Activated CD4-positive, alpha-beta T cell treated with anti-CD3 and anti-CD28 coated beads, Interleukin-2, amount 50 U/mL, for 48 hours (primary cell): ENCODE measurements around the gene EIPR1.
A peak's percentile ranks its signal among the peaks of the same experiment; 100 is the strongest.

Experiments
- DNase-seq, 2 experiments: peaks; one replicate each; pipeline ENCODE4 v3.0.0-alpha.2; 2020

The EIPR1 gene

DNA sequence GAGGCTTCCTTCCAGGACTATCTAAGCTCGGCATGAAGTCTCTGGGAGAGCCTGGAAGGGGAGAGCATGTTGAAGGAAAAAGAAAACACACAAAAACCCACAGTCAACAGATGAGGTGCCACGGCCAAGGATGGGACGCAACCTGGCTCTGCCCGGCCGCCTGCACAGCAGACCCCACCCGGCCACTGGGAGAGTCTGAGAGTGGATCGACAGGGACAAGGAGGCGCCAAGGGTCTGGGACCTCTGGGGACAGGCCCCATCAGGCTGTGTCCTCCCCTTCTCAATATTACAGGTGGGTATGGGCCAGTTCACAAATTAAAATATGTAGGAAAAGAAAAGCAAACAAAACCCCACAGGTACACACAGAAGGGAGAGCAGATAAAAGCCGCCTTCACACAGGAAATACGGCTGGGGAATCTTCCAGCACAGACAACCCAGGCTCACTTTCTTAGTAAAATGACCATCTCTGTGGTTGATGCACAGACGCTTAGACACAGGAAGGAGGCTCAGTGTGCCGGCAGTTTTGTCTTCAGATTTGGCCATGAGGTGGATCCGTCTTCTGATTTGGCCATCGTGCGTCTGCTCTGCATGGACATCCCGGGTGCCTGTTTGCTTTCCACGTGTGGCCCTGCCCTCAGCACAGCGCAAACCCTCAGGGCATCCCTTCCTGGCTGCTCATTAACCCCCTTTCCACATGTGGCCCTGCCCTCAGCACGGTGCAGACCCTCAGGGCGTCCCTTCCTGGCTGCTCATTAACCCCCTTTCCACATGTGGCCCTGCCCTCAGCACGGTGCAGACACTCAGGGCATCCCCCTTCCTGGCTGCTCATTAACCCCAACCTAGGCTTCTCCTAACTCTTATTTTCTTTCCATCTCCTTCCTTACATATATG lies 138.4 kb downstream of the EIPR1 start:
- peak in 1 of 2 experiments; percentile 32 for DNase-seq

DNA sequence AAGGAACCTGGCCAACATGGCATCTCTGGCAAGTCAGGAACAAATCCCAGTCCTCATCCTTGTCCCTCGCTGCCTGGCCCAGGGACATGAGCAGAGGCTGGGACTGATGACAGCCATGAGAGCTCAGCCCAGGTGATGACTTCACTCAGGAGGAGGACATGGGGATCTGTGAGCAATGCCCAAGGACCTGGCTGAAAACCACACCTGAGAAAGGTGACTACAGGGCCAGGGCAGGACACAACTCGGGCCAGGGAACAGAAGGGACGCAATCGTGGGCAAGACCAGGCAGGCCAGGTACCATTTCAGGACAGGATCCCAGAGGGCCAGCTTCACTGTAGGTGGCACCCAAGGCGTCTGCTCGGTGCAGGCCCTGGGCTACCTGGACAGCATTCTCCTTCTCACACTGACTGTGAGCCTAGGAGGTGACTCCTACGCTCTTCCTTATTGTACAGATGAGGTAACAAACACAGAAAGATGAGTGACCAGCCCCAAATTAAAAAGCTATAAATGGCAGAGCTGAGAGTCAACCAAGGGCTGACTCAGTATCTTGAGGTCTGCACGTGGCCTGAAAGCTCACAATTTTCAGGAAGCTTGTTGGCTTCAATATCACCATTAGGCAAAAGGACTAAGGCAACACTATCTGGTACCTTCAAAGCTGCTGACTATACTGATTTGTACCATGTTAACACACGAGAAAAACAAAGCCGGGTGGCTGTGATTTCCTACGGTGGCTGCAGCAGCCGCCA lies 141.1 kb downstream of the EIPR1 start:
- no peak for DNase-seq

DNA sequence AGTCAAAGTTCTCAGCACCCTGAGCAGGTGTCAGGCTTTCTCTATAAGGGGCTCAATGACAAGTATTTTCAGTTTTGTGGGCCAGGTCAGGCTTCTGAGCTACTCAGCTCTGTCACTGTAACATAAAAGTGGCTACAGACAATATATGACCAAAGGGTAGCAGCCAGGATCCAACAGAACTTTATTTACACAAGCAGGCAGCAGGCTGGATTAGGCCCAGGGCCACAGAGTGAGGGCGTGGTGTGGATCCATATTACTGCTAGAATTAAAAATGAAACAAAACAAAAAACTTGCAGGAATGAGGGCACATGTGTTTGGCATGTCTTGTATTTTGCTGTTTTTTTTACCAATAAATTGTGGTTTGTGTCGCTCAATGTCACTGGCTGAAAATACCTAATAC lies 143.7 kb downstream of the EIPR1 start:
- DNase-seq, result no peak

DNA sequence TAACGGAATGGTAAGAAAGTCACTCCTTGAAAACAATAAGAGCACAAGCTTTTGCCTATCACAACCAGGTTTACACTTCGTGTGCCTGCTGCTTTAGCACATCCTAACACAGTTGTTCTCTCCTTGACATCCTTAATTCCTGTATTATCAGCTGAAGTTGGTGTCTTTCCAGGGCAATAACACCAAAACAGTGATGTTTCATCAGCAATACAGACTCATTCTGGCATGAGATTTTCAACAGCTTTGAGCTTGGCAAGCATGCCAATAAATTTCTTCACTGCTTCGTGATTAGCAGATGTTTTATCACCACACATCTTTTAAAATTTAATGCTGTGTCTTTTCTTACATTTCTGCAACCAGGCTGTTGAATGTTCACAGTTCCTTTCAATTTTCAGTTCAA lies 148.4 kb downstream of the EIPR1 start:
- DNase-seq, result no peak

DNA sequence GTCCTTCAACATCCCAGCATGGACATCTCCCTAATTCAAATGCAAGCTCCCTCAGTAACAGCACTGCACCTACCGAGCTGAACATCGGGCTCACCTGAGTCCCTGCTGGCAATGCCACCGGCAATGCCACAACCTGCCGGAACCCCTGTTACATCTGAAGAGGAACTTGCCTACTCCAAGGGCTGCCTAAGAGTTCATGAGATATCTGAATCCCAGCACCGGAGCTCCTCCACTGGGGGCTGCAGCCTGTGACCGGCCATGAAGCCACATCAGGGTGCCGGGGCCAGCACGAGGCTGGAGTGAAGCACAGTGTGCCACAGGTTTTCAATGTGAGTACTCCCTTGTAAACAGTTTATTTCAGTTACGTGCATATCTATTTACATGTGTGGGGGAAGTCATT lies 152.9 kb downstream of the EIPR1 start:
- DNase-seq, result no peak

DNA sequence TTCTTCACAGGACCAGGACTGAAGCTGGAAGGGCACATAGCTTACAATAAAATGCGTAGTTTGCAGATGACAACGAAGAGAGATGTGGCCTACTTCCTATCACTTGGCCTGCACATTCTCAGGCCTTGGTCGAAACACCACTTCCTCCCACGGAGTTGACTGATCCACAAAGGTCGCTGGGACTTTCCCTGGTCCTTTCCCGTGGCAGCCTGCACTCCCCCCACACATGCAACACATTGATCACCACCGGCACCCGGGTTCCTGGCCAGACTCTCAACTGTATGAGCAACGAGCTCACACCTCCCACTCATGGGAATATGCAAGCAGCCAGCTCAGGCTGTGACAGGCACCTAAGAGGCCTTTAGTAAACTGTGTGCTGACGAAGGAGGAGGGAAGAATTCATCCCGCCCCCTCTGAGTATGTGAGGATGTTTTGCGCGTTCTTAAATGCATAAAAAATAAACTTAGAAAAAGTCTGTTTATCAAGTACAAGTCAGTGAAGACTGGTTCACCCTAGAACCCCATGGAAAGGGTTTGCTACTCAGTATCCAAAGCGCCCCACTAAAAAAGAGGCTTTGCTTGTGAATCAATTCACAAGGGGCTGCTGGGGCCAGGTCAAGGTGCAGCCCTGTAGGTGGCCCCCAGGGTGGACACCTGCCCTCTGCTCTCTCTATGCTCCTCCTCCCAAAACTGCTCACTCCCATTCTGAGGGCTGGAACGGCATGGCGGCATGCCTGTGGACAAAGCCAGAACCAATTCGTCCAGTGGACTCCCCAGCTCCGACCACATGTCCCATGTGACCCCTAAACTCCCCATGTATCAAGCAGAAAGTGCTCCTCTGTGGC lies 154.3 kb downstream of the EIPR1 start:
- DNase-seq, result peak; percentile 90 to 94

DNA sequence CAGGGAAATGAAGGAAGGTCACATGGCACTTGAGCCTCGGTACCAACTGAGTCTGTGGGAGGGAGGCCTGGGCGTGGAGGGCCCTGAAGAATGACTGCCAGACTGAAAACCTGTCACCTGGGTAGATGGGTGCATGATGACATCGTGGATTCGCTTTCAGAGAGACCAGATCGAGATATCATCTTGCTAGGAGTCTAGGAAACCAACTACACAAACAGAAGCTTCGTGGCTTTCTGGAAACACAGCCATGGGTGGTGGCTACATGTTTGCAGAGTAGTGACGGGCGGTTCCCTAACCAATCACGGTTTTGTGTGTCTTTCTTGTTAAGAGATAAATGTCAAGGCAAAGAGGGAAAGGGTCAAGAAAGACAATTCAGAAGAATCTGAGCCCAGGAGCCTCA lies 155.0 kb downstream of the EIPR1 start:
- peak; percentile 66 to 77 for DNase-seq

DNA sequence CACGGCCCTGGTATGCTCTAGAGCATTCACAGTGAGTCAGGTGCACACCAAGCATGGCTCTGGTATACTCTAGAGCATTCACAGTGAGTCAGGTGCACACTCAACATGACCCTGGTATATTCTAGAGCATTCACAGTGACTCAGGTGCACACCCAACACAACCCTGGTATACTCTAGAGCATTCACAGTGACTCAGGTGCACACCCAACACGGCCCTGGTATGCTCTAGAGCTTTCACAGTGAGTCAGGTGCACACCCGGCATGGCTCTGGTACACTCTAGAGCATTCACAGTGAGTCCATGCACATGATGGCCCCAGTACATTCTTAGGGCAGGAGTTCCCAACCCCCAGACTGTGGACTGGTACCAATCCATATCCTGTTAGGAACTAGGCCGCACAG lies 158.1 kb downstream of the EIPR1 start:
- DNase-seq, result no peak

DNA sequence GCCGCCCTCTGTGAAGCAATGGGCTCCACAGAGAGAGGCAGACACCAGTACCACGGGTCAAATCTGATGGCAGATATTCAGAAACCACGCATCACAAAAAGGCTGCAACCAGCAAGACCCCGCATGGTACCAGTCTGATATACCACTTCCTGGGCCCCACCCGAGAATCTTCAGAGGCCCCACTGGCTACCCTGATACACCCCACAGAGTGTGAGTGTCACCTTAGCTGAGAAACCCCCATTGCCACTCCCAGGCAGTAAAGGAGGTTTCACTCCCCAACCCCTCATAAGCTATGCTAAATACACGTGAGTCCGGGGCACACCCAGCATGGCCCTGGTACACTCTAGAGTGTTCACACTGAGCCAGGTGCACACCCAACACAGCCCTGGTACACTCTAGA lies 160.0 kb downstream of the EIPR1 start:
- no peak for DNase-seq

DNA sequence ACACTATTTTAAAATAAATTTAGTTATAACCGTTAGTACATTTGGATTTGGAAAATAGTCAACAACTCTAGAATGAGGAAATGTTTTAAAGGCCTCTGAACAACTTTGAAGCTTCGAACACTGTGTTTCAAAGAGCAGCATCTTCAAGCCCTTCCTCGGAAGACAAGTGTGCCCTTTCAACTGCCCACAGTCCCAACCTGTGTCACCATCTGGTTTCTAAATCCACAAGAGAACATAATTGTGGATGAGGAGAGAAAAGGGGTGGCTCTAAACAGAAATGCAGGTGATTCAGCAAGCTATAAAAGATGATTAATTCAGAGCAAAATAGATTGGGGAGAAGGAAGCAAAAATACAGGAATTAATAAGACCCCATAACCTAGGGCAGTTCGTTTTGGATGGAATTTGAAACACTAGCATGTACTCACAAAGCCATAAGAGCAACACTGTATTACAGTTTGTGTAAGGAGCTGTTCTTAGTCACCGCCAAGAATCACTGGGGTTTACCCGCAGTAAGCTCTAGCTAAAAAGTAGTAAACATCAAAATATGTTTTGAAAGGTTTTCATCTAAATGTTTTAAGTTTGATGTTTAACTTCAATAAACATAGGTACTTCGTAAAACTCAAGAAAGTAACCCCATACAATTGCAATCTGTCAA lies 160.7 kb downstream of the EIPR1 start:
- DNase-seq, result no peak

DNA sequence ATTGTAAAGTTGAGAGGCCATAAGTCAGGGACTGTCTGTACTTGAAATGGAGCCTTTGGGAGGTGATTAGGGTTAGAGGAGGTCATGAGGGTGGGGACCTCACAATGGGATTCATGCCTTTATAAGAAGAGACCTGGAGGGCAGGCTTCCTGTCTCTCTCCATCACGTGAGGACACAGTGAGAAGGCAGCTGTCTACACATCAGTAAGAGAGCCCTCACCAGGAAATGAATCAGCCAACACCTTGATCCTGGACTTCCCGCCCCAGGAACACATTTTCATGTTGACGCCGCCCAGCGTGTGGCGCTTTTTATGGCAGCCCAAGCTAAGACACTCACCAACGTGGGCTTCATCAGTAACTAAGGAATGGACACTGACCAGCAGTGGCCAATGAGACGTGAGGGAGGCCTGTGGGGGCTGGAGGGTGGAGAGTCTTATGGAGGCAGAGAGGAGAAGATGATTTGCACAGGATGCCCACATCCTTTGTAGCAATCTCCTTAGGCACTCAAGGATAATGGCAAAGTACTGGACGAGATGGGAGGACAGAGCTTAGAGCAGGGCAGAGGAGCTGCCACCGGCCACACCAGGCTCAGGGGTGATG lies 162.7 kb downstream of the EIPR1 start:
- DNase-seq, result no peak

DNA sequence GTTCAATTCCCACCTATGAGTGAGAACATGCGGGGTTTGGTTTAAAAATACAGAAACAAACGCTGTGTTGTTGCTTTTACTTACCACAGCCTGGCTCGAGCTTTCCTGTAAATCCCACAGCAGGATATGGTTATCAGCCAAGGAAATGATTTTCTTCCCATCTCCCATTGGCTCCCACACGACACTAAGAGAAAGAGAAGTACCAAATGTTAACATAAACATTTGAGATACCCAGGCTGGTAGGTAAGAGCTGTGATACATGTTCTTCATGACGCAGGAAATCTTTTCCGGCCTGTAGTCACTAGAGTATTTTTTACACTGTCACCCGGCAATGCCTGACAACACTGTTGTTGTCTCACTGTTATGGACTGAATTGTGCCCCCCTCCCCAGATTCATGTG lies 163.6 kb downstream of the EIPR1 start:
- DNase-seq, result no peak

DNA sequence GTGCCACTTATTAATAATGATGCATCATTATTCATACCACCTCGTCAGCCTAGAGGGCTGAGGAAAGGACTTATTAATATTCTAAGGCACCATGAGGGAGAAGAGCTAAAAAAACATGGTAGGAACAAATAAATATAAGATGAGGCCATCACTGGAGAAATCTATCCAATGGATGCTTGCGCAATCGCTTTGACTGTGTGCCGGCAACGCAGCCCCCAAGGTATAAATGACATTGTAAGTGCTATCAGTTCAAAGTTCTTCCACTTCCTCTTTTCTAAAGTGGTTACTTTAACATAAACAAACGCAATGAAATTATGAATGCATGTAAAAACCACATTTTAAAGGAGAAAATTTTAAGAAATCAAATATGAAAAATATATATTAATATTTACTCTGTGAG lies 164.6 kb downstream of the EIPR1 start:
- no peak for DNase-seq

DNA sequence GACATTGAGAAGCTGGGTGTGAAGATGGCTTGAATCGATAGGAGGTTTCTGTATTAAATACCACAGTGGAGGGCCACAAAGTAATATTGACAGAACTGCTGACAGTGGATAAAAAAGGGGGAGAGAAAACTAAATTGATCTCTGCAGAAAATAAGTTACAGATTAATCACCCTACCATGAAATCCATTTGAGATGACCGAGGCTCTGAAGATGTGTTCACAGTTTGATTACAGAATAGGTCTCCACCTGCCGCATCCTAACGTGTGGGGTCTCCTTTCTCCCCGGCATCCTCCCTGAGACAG lies 165.6 kb downstream of the EIPR1 start:
- no peak for DNase-seq

DNA sequence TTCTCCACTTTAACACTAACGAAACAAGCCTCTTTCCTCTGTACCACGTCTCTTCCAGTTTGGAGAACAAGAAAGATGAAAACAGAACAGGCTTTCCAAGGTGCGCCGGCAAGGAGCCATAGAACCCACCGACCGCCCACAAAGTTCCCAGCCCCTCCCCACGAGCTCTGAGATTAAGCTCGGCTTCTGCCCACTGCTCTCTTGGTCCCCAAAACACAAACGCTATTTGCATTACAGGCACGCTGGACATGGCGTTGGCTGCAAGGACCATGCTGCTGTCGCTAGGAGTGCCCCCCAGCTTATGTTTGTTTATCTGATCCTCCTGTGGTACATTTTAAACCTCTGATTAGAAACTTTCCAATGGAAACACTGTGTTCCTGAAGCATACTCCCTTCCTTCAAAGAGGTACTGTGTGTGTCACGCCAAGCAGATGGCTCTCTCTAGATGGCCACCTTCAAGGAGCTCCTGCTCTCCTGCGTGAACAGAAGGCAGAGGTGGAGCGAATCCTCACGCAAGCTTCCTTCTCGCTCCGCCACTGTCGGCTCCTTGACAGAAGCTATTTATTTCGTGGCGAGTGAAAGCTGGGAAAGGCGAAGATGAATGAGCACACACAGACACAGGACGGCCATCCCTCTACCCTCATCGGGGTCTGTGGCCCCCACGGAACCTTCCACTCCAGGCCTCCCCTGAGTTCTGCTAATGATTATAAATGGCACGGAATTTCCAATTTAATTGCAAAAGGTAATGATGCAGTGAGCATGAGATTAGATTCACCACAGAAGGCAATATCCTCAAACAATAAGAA lies 166.2 kb downstream of the EIPR1 start:
- DNase-seq, result no peak

DNA sequence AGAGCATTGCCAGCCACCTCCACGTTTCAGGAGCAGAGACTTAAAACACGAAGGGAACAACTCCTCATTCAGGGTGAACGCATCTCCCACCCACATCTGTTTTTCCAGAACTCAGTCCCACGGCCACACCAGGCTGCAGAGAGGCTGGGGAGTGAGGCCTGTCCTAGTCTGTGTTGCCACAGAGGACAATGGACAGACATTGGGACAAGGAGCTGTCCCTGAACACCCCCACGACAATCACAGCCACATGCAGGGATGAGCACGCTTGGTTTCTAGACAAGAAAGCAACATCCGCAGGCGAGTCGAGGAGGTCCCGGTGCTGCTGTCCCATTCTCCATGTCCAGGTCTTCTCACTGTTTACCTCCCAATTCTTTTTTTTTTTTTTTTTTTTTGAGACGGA lies 167.4 kb downstream of the EIPR1 start:
- DNase-seq, result no peak

DNA sequence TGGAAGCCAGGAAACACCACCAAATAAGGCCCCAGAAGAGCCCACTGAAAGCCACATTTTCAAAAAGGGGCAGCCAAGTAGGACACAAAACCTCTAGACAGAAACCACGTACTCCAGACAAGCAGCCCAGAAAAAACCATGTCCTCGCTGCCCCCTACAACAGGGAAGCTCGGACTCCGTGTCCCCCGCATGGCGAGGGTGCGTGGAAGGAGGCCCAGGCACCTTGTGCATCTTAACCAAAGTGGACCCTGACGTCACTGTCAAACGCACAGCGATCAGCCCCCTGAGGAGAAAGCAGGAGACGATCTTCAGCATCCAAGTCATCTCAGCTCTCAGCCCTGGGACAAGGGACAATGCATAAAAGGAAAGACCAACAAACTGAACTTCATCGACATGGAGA lies 168.4 kb downstream of the EIPR1 start:
- no peak for DNase-seq

DNA sequence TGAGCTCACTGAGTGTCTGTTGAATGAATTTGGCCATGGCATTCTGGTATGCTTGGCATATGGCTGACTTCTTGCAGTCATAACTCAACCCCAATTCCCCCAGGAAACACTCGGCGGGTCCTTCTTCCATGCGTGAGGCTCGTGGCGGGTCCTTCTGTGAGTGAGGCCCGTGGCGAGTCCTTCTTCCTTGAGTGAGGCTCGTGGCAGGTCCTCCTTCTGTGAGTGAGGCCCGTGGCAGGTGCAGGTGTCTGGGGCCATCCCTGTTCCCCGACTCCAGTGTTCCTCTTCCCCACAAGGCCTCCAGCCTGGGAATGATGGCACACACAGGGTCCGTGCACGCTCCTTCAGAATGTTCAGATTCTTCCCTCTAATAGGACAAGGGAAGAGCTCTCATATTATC lies 169.0 kb downstream of the EIPR1 start:
- no peak for DNase-seq

DNA sequence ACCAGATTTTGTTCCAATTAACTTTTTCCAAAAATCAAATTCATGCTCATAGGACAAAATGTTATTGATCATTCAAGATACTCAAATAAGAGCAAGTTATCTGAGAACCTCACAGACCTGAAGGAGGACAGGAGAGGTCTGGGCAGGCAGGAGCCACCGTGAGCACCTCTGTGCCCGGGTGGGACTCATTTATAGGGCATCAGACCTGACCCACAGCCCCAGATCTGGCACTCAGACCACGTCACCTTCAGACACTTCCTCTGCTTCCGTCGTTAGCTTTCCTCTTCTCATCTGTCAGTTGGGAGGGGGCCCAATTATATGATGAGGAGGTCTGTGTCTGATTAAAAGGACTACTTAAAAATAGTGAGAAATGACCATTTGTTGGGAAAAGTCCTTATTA lies 169.4 kb downstream of the EIPR1 start:
- no peak for DNase-seq

DNA sequence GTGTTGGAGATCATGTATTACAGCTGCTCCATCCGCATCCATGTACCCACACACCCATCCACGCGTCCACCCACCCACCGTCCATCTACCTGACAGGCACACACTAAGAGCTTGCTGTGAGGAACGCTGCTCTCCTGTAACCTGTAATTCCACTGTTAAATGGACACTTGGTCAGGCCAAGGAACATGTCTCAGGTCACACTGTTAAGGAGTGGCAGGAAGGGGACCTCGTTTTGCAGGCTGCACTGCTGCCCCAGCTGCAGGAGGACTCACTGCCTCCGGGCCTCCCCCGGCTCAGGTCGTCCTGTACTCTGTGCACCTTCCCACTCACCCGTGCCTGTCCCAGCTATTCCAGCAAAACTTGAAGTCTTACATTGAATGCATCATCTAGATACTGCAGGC lies 170.5 kb downstream of the EIPR1 start:
- DNase-seq, result no peak

DNA sequence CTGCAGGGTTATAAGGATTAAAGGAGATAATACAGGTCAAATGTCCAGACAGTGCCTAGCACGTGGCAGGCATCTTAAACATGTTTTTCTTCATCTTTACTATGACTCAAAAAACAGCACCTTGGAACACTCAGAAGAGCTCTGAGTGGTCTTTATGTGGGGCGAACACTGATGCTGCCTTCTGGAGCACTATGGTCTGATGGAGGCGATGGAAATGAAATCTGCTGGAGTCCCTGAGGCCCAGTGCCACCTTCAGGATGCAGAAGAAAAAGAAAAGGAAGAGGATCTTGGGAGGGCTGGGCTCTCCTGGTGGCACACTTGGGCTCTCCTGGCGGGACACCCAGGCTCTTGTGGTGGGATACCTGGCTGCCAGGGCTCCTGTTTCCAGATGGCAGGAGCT lies 171.8 kb downstream of the EIPR1 start:
- no peak for DNase-seq
